Karpas-422 (cell line): Measurements from ENCODE around the gene GLT1D1. TPM values are rescaled to one million over a fixed set of nuclear protein-coding genes. Genes with fewer than 3 reads are reported as not detected.

Experiments
- DNase-seq: peaks from one replicate; pipeline ENCODE4 v3.0.0-alpha.2; 2015
- H2AFZ ChIP-seq: fragments of 200-600 bp; sonication (generic); 2 replicates; pipeline ENCODE4 v1.6.1; 2014; ENCODE audit warnings: antibody characterized with exemption, low read length, mixed read lengths
- H3K27ac ChIP-seq: fragments of 200-600 bp; sonication (generic); 2 replicates; pipeline ENCODE4 v1.5.1; 2014; ENCODE audit warnings: mild to moderate bottlenecking, low read length, moderate library complexity
- H3K27me3 ChIP-seq: fragments of 200-600 bp; sonication (generic); 2 replicates; pipeline ENCODE4 v1.6.1; 2014; ENCODE audit warnings: low read length, mixed read lengths
- H3K36me3 ChIP-seq: fragments of 200-600 bp; sonication (generic); 2 replicates; pipeline ENCODE4 v1.6.1; 2014; ENCODE audit warnings: low read length, mixed read lengths; ENCODE audit not compliant: insufficient read depth
- H3K4me1 ChIP-seq: fragments of 200-600 bp; sonication (generic); 2 replicates; pipeline ENCODE4 v1.6.1; 2014; ENCODE audit warnings: mild to moderate bottlenecking, low read length, mixed read lengths
- H3K4me2 ChIP-seq: fragments of 200-600 bp; sonication (generic); 2 replicates; pipeline ENCODE4 v1.6.1; 2014; ENCODE audit warnings: low read length, low read depth, mild to moderate bottlenecking; ENCODE audit not compliant: poor library complexity, severe bottlenecking
- H3K4me3 ChIP-seq: fragments of 200-600 bp; sonication (generic); 2 replicates; pipeline ENCODE4 v1.5.1; 2014; ENCODE audit warnings: mild to moderate bottlenecking, antibody characterized with exemption, low read length, mixed read lengths
- H3K79me2 ChIP-seq: fragments of 200-600 bp; sonication (generic); 2 replicates; pipeline ENCODE4 v1.6.1; 2014; ENCODE audit warnings: mild to moderate bottlenecking, low read length, mixed read lengths
- H3K9ac ChIP-seq: fragments of 200-600 bp; sonication (generic); 2 replicates; pipeline ENCODE4 v1.6.0; 2014; ENCODE audit warnings: low read length
- H3K9me2 ChIP-seq: fragments of 200-600 bp; sonication (generic), shearing (Covaris generic); replicated peaks from 2 replicates; pipeline ENCODE4 v1.6.0; 2014; ENCODE audit warnings: mild to moderate bottlenecking, low read length, moderate library complexity; ENCODE audit not compliant: insufficient read depth
- H3K9me3 ChIP-seq: fragments of 300-700, 200-600 bp; sonication (generic); 2 replicates; pipeline ENCODE4 v1.6.1; 2014; ENCODE audit warnings: low read length, mixed read lengths
- H4K20me1 ChIP-seq: fragments of 200-600 bp; sonication (generic); 2 replicates; pipeline ENCODE4 v1.6.1; 2014; ENCODE audit warnings: mild to moderate bottlenecking, antibody characterized with exemption, low read length, low read depth; ENCODE audit not compliant: insufficient read depth
- total RNA-seq: library from RNA; depleted of rRNA; stranded (reverse); fragments of >200 nt; shearing (Covaris generic); gene quantifications from 2 replicates; pipeline ENCODE4 v1.2.3, GENCODE V29; 2014; ENCODE audit warnings: low replicate concordance

GLT1D1 gene
- total RNA-seq, 1 experiment from 2014 or later: not detected

DNA sequence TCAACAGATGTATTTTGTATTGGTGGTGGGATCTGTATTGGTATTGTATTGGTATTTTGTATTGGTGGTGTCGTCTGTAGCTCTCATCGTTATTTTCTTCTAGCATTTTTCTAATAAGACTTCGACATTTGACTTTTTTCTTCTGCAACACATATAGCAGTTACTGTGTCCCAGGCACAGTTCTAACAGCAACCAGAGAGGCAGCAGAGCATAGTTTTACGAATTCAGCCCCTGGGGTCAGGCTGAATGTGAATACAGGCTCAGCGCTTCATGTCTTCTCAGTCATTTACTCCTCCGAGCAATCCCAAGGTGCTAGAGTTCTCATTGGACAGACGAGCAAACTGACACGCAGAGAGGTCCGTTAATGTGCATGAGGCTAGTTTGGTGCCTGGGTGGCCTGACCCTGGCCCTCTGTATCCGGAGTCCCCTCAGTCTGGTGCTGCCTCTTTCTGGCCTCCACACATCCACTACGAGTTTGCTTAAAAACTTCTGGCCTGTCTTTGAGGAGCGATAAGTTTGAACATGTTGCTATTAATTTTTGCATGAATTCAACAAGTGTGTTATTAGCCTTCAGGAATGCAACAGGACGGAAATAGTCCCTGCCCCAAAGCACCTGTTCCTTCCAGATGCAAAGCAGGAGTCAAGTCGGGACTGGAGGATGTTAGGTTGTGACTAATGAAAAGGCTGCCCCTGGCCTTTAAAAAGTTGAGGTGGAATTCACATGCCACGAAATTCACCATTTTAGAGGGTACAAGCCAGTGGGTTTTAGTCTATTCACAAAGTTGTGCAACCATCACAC lies 87.0 kb downstream of the GLT1D1 start:
- Histone ChIP-seq H3K9me2 (no peaks in the 10 kb centered on the region), H4K20me1 (no peaks in the 10 kb centered on the region), H3K4me2 (no peak overlapping the region), H3K79me2 (no peaks in the 10 kb centered on the region), H3K9me3 (no peaks in the 10 kb centered on the region), H3K4me1 (no peaks in the 10 kb centered on the region), H3K27ac (no peak overlapping the region), H3K9ac (no peak overlapping the region), H3K4me3 (no peak overlapping the region), H2AFZ (no peak overlapping the region), H3K27me3 (no peaks in the 10 kb centered on the region), H3K36me3 (no peaks in the 10 kb centered on the region)
- no peak for DNase-seq

DNA sequence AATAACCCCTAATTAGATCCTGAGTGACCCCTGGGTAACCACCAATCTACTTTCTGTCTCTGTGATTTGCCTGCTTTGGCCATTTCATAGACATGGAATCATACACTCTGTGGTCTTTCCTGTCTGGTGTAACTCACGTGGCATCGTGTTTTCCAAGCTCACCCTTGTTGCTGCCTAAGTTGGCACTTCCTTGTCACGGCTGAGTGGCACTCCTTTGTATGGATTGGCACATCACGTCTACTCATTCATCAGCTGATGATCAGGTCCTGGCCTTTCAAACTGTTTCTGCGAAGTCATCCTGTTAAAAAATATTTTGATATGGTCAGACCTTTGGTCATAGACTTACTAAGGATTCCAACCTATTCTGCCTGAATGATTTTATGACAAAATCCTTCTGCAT lies 87.7 kb downstream of the GLT1D1 start:
- H3K79me2 ChIP-seq: no peaks in the 10 kb centered on the region
- H3K4me1 ChIP-seq: no peaks in the 10 kb centered on the region
- no peak overlapping the region for H3K9ac ChIP-seq
- no peaks in the 10 kb centered on the region for H3K9me2 ChIP-seq
- H4K20me1 ChIP-seq: no peaks in the 10 kb centered on the region
- no peak overlapping the region for H3K4me3 ChIP-seq
- DNase-seq: no peak
- H2AFZ ChIP-seq: no peak overlapping the region
- H3K27me3 ChIP-seq: no peaks in the 10 kb centered on the region
- H3K36me3 ChIP-seq: no peaks in the 10 kb centered on the region
- no peaks in the 10 kb centered on the region for H3K9me3 ChIP-seq
- no peak overlapping the region for H3K27ac ChIP-seq
- no peak overlapping the region for H3K4me2 ChIP-seq

- H4K20me1 ChIP-seq: no peaks in the 10 kb centered on the region
- no peaks in the 10 kb centered on the region for H3K27me3 ChIP-seq
- no peaks in the 10 kb centered on the region for H3K79me2 ChIP-seq
- no peaks in the 10 kb centered on the region for H3K9me3 ChIP-seq
- DNase-seq: no peak
- H3K9me2 ChIP-seq: no peaks in the 10 kb centered on the region
- no peak overlapping the region for H3K27ac ChIP-seq
- H2AFZ ChIP-seq: no peak overlapping the region
- no peak overlapping the region for H3K4me3 ChIP-seq
- no peak overlapping the region for H3K9ac ChIP-seq
- H3K4me1 ChIP-seq: no peaks in the 10 kb centered on the region
- H3K4me2 ChIP-seq: no peak overlapping the region
- H3K36me3 ChIP-seq: no peaks in the 10 kb centered on the region
Observed at GRCh38 chr12:128942960-128943477, 89.7 kb downstream of the GLT1D1 start.

GRCh38 chr12:128944956-128945355 lies 91.7 kb downstream of the GLT1D1 start:
- Histone ChIP-seq H2AFZ (no peak overlapping the region), H3K9me2 (no peaks in the 10 kb centered on the region), H3K9ac (no peak overlapping the region), H3K4me3 (no peak overlapping the region), H3K9me3 (no peaks in the 10 kb centered on the region), H3K36me3 (no peaks in the 10 kb centered on the region), H3K27ac (no peak overlapping the region), H3K4me1 (no peaks in the 10 kb centered on the region), H3K4me2 (no peak overlapping the region), H3K79me2 (no peaks in the 10 kb centered on the region), H3K27me3 (no peaks in the 10 kb centered on the region), H4K20me1 (no peaks in the 10 kb centered on the region)
- no peak for DNase-seq

- no peaks in the 10 kb centered on the region for H4K20me1 ChIP-seq
Observed at GRCh38 chr12:128947209-128947608, 93.9 kb downstream of the GLT1D1 start.

DNA sequence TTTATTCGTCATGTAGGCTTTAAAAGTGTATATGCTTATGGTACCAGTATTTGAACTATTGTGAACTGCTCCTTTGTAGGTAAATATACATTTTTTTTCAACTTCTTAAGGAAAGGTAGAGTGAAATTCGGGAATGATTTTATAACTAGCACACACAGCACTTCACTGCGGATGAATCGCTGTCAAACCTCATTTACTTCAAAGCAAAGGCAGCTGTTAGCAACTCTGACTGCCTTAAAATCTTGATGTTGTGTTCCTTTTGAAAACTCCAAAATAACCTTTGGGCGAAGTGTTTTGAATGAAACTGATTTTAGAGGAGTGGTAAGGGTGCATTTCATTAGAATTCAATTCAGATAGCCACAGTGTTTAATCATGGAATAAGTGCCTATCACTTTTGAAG lies 95.8 kb downstream of the GLT1D1 start:
- no peaks in the 10 kb centered on the region for H4K20me1 ChIP-seq
- DNase-seq: no peak

More at GRCh38 chr12:128947209-128947608, 93.9 kb downstream of the GLT1D1 start:
- Histone ChIP-seq H3K4me2 (no peak overlapping the region), H3K27me3 (no peaks in the 10 kb centered on the region), H3K4me1 (no peaks in the 10 kb centered on the region), H3K27ac (no peak overlapping the region), H3K36me3 (no peaks in the 10 kb centered on the region), H3K79me2 (no peaks in the 10 kb centered on the region), H3K9me3 (no peaks in the 10 kb centered on the region), H3K9me2 (no peaks in the 10 kb centered on the region), H3K4me3 (no peak overlapping the region), H3K9ac (no peak overlapping the region), H2AFZ (no peak overlapping the region)
- DNase-seq: no peak

GRCh38 chr12:128951448-128951847 lies 98.2 kb downstream of the GLT1D1 start:
- no peaks in the 10 kb centered on the region for H3K27me3 ChIP-seq
- H3K9ac ChIP-seq: no peak overlapping the region
- H3K9me3 ChIP-seq: no peaks in the 10 kb centered on the region
- no peaks in the 10 kb centered on the region for H3K9me2 ChIP-seq
- no peak overlapping the region for H3K4me2 ChIP-seq
- H3K4me1 ChIP-seq: no peaks in the 10 kb centered on the region
- no peak overlapping the region for H3K4me3 ChIP-seq
- H2AFZ ChIP-seq: no peak overlapping the region
- DNase-seq: peak; percentile 45
- H3K79me2 ChIP-seq: no peaks in the 10 kb centered on the region
- no peaks in the 10 kb centered on the region for H4K20me1 ChIP-seq
- H3K27ac ChIP-seq: no peak overlapping the region
- H3K36me3 ChIP-seq: no peaks in the 10 kb centered on the region

More for the DNA sequence above, 95.8 kb downstream of the GLT1D1 start:
- H3K9ac ChIP-seq: no peak overlapping the region
- H3K27ac ChIP-seq: no peak overlapping the region
- no peaks in the 10 kb centered on the region for H3K27me3 ChIP-seq
- no peak overlapping the region for H3K4me3 ChIP-seq
- no peak overlapping the region for H3K4me2 ChIP-seq
- no peaks in the 10 kb centered on the region for H3K4me1 ChIP-seq
- H3K9me3 ChIP-seq: no peaks in the 10 kb centered on the region
- no peaks in the 10 kb centered on the region for H3K36me3 ChIP-seq
- no peaks in the 10 kb centered on the region for H3K79me2 ChIP-seq
- no peaks in the 10 kb centered on the region for H3K9me2 ChIP-seq
- no peak overlapping the region for H2AFZ ChIP-seq

DNA sequence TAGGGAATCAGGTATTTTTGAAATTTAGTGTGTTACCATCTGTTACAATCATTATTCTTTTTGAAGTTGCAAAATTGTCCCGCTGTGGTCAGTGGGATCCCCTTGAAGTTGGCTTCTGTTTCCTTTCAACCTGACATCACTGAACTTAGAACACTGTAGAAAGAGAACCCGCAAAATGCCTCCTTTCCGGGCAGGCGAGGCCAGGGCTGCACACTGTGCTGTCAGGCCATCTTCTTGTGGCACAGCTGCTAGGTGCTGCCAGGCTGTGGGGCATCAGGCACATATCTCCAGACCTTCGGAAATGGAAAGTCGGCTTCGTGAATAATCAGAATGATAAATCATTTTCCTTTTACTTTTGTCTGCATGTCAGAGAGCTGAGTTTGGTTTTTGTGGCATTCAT lies 103.5 kb downstream of the GLT1D1 start:
- no peaks in the 10 kb centered on the region for H3K27me3 ChIP-seq
- no peak overlapping the region for H2AFZ ChIP-seq
- H3K9me2 ChIP-seq: no peaks in the 10 kb centered on the region
- H3K9me3 ChIP-seq: no peaks in the 10 kb centered on the region
- no peak overlapping the region for H3K9ac ChIP-seq
- no peak overlapping the region for H3K4me2 ChIP-seq
- no peaks in the 10 kb centered on the region for H3K36me3 ChIP-seq
- H3K4me1 ChIP-seq: no peaks in the 10 kb centered on the region
- H3K79me2 ChIP-seq: no peaks in the 10 kb centered on the region
- no peak overlapping the region for H3K4me3 ChIP-seq
- H4K20me1 ChIP-seq: no peaks in the 10 kb centered on the region
- no peak overlapping the region for H3K27ac ChIP-seq
- DNase-seq: no peak
